Nephron progenitor cell (in vitro differentiated cells): ENCODE data around the gene AKAP12.

Experiments
- DNase-seq: peaks from one replicate; pipeline ENCODE4 v3.0.0; 2021
- H3K27ac Mint-ChIP-seq: 2 replicates; pipeline ENCODE4 v1.8.0; 2021; ENCODE audit warnings: mild to moderate bottlenecking, moderate library complexity, mixed read lengths
- H3K27me3 Mint-ChIP-seq: 2 replicates; pipeline ENCODE4 v1.8.0; 2021; ENCODE audit warnings: mild to moderate bottlenecking, low read depth, mixed read lengths; ENCODE audit not compliant: poor library complexity
- H3K36me3 Mint-ChIP-seq: 2 replicates; pipeline ENCODE4 v1.8.0; 2021; ENCODE audit warnings: low read depth, mixed read lengths
- H3K4me1 Mint-ChIP-seq: 2 replicates; pipeline ENCODE4 v1.8.0; 2021; ENCODE audit warnings: mixed read lengths
- H3K4me3 Mint-ChIP-seq: 2 replicates; pipeline ENCODE4 v1.8.0; 2021; ENCODE audit warnings: mild to moderate bottlenecking, moderate library complexity, mixed read lengths
- H3K9me3 Mint-ChIP-seq: 2 replicates; pipeline ENCODE4 v1.8.0; 2021; ENCODE audit warnings: mild to moderate bottlenecking, moderate library complexity, mixed read lengths
- CTCF ChIP-seq: fragments of 200-600 bp; sonication (generic); IDR thresholded peaks from 2 replicates; pipeline ENCODE4 v1.5.0; 2021; ENCODE audit warnings: antibody characterized with exemption

Gene AKAP12

GRCh38 chr6:151320140-151320539 is 80.4 kb downstream of the AKAP12 start:
- Mint-ChIP-seq H3K27ac (no peak overlapping the region), H3K9me3 (peaks cover 52% of the 10 kb centered on the region)

GRCh38 chr6:151321438-151321837 is 81.7 kb downstream of the AKAP12 start:
- H3K4me1 Mint-ChIP-seq: peaks cover 59% of the 10 kb centered on the region
- no peak overlapping the region for H3K4me3 Mint-ChIP-seq
- peaks cover 42% of the 10 kb centered on the region for H3K9me3 Mint-ChIP-seq
- peaks cover 69% of the 10 kb centered on the region for H3K36me3 Mint-ChIP-seq
- no peak for DNase-seq
- TF ChIP-seq CTCF: no peak
- H3K27me3 Mint-ChIP-seq: no peaks in the 10 kb centered on the region
- H3K27ac Mint-ChIP-seq: no peak overlapping the region

More at GRCh38 chr6:151320140-151320539, 80.4 kb downstream of the AKAP12 start:
- H3K36me3 Mint-ChIP-seq: peaks cover 76% of the 10 kb centered on the region
- no peak for TF ChIP-seq CTCF
- H3K4me1 Mint-ChIP-seq: peaks cover 50% of the 10 kb centered on the region
- H3K4me3 Mint-ChIP-seq: no peak overlapping the region
- no peak for DNase-seq
- H3K27me3 Mint-ChIP-seq: no peaks in the 10 kb centered on the region

GRCh38 chr6:151322570-151322969 is 82.8 kb downstream of the AKAP12 start:
- Mint-ChIP-seq H3K9me3 (peaks cover 42% of the 10 kb centered on the region), H3K4me3 (no peak overlapping the region), H3K36me3 (peaks cover 65% of the 10 kb centered on the region), H3K27ac (peak overlapping the region; percentile 88), H3K4me1 (peaks cover 52% of the 10 kb centered on the region), H3K27me3 (peaks cover 3% of the 10 kb centered on the region)
- TF ChIP-seq CTCF: no peak
- DNase-seq: no peak

GRCh38 chr6:151323791-151324487 is 84.2 kb downstream of the AKAP12 start:
- peak overlapping the region; percentile 52 for H3K27ac Mint-ChIP-seq
- H3K36me3 Mint-ChIP-seq: peaks cover 59% of the 10 kb centered on the region
- peak; percentile 90 for DNase-seq
- H3K27me3 Mint-ChIP-seq: peaks cover 3% of the 10 kb centered on the region
- peak; percentile 97 for TF ChIP-seq CTCF
- H3K9me3 Mint-ChIP-seq: peaks cover 31% of the 10 kb centered on the region
- H3K4me1 Mint-ChIP-seq: peaks cover 49% of the 10 kb centered on the region
- peak overlapping the region; percentile 49 for H3K4me3 Mint-ChIP-seq

- H3K27me3 Mint-ChIP-seq: peaks cover 3% of the 10 kb centered on the region
- peak overlapping the region; percentile 49 for H3K4me3 Mint-ChIP-seq
- H3K4me1 Mint-ChIP-seq: peaks cover 49% of the 10 kb centered on the region
- DNase-seq: no peak
- peaks cover 63% of the 10 kb centered on the region for H3K36me3 Mint-ChIP-seq
- H3K9me3 Mint-ChIP-seq: peaks cover 30% of the 10 kb centered on the region
- no peak overlapping the region for H3K27ac Mint-ChIP-seq
- peak; percentile 15 for TF ChIP-seq CTCF
These were observed 84.7 kb downstream of the AKAP12 start for GRCh38 chr6:151324488-151324825.
